Omental fat pad (tissue), 4 donors: ENCODE data around the gene ANKH. TPM values are rescaled to one million over a fixed set of nuclear protein-coding genes. Genes with fewer than 3 reads are reported as not detected.

Experiments
- ATAC-seq: fragments of 150-250 bp; one replicate; pipeline ENCODE4 v1.9.1; 2016; ENCODE audit warnings: mild to moderate bottlenecking, moderate library complexity; ENCODE audit not compliant: low FRiP score
- DNase-seq: peaks from one replicate; pipeline ENCODE4 v3.0.0-alpha.2; 2019; ENCODE audit warnings: low spot score
- total RNA-seq, 4 donors: library from RNA; depleted of rRNA; stranded (reverse); fragments of >200 nt; gene quantifications; one replicate each; pipeline ENCODE4 v1.1.0, GENCODE V29; 2016
- TF ChIP-seq, protein P1 (sequence below), 3 donors: fragments of 450-650 bp; IDR thresholded peaks; one replicate each; pipeline ENCODE4 v1.5.1; 2016 to 2017; ENCODE audit warnings: antibody characterized with exemption in 3 of 3, mild to moderate bottlenecking in 3 of 3, moderate library complexity in 2 of 3

ANKH gene
- total RNA-seq, 4 donors from 2014 or later = 37.4 to 74.3 (median 39.2) TPM

DNA sequence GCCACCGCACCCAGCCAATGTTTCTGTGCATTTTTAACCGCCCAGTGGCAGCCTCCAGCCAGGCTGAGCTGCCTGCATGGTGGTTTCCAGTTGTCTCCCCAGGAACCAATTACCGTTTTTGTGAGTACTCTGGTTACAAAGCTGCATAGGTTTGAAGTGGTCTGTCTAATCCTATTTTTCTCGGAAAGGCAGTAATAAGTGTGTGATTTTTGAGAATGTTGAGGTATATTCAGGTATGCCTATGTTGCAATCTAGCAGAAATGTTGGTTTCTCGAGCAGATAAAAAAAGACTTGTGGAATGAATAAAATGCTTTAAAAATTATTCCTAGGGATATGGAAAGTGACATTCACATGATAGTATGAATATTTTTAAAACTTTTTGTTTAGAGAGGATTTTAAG lies 41.5 kb upstream of the ANKH start:
- DNase-seq = no peak
- TF ChIP-seq, protein P1, sequence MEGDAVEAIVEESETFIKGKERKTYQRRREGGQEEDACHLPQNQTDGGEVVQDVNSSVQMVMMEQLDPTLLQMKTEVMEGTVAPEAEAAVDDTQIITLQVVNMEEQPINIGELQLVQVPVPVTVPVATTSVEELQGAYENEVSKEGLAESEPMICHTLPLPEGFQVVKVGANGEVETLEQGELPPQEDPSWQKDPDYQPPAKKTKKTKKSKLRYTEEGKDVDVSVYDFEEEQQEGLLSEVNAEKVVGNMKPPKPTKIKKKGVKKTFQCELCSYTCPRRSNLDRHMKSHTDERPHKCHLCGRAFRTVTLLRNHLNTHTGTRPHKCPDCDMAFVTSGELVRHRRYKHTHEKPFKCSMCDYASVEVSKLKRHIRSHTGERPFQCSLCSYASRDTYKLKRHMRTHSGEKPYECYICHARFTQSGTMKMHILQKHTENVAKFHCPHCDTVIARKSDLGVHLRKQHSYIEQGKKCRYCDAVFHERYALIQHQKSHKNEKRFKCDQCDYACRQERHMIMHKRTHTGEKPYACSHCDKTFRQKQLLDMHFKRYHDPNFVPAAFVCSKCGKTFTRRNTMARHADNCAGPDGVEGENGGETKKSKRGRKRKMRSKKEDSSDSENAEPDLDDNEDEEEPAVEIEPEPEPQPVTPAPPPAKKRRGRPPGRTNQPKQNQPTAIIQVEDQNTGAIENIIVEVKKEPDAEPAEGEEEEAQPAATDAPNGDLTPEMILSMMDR (IDR thresholded peaks at IDR 0.05) = no peak
- ATAC-seq = no peak

DNA sequence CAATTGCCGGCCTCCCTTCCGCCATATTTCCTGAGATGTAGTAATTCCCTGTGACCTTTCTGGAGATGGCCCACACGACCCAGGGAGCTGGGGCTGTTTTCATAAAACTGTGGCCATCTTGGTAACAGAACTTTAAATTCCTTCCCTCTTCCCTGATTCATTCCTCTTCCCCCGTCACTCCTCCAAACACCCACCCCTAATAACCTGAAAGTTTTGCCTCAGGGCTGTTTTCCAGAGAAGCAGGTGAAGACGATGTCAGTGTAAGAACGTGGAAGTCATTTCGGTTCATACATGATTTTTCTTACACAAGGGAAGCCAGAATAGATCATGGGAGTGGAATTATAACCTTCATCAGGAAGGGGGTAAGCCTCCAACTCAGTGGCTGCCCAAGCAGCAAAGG lies 40.6 kb upstream of the ANKH start:
- DNase-seq (no peak), ATAC-seq (no peak)
- TF ChIP-seq, protein P1 (IDR thresholded peaks at IDR 0.05) = no peak

DNA sequence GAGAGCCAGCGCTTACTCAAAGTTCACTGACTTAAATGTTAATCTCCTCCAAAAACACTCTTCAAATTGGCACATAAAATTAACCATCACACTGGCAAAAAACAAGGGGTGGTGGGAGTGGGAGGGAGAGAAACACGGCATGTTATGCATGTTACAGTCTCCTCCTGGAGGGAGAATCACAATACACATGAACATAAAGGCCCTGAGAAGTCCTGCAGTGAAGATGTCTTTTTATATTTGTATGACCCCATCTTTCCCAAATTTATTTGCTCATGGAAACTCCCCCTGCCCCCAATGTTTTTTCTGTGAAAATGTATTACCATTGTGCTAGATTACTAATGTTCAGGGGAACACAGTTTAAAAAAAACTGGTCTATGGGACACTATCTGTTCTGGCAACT lies 37.8 kb upstream of the ANKH start:
- ATAC-seq (no peak), DNase-seq (no peak)
- TF ChIP-seq, protein P1 (IDR thresholded peaks at IDR 0.05) = no peak

DNA sequence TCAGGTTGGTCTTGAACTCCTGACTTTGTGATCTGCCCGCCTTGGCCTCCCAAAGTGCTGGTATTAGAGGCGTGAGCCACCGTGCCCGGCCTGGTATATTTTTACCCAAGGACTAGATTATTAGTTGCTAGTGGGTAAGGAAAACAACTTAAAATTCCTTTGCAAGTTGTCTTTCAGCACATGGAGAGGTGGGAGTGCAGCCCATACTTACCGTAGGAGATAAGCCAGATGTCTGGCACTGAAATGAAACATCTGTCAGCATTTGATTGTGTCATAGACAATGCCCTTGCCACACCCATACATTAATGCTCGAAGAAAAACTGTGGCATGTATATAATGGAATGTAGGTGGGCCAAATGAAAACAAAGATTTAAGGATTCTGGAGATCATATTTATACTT lies 36.6 kb upstream of the ANKH start:
- ATAC-seq = no peak
- TF ChIP-seq, protein P1 (IDR thresholded peaks at IDR 0.05) = no peak

GRCh38 chr5:14906628-14907027 lies 35.0 kb upstream of the ANKH start:
- ATAC-seq (no peak), DNase-seq (no peak)
- TF ChIP-seq, protein P1 (IDR thresholded peaks at IDR 0.05) = no peak

More for the DNA sequence above, 36.6 kb upstream of the ANKH start:
- DNase-seq = no peak

- DNase-seq (no peak), ATAC-seq (no peak)
- TF ChIP-seq, protein P1 (IDR thresholded peaks at IDR 0.05) = no peak
These were observed 31.4 kb upstream of the ANKH start for GRCh38 chr5:14902826-14903560.

DNA sequence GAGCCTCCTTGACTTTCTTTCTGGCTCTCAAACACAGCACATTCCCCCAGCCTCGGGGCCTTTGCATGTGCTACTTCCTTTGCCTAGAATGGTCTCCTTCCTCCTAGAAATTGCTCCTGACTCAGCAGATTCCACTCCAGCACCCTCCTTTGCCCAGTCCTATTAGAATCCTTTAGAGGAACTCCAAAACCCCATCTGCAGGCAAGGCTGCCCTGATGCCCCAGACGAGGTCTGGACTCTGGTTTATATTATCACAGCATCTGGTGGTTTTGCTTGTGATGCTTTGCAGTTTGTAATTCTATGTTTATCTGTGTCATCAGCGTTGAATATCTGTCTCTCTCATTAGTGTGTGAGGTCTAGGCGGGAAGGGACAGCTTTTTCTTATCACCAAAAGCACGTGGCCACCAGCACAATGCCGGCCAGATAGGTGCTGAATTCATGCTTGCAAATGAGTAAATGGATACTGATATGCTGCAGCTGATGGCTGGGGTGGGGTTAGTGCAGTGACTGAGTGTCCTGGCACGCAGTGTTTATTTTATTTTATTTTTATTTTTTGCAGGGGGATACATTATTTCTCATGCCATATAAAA lies 30.0 kb upstream of the ANKH start:
- no peak for ATAC-seq
- DNase-seq = no peak
- TF ChIP-seq, protein P1 (IDR thresholded peaks at IDR 0.05) = no peak
